RCC 7860 (cell line): ENCODE measurements around the gene ABCA9.
"Not testable (repeated sequence)": the region's sequence is repeated elsewhere in the genome, so short reads cannot be mapped to it uniquely, and the experiment has no call there.

Source experiments
- DNase-seq: peaks from one replicate; pipeline ENCODE4 v3.0.0-alpha.2; 2015; ENCODE audit warnings: low spot score
- FAIRE-seq: peaks from 2 replicates; lab custom pipeline; 2012; peaks lifted over from hg19 to GRCh38; lab: Jason Lieb, UNC

Gene ABCA9

DNA sequence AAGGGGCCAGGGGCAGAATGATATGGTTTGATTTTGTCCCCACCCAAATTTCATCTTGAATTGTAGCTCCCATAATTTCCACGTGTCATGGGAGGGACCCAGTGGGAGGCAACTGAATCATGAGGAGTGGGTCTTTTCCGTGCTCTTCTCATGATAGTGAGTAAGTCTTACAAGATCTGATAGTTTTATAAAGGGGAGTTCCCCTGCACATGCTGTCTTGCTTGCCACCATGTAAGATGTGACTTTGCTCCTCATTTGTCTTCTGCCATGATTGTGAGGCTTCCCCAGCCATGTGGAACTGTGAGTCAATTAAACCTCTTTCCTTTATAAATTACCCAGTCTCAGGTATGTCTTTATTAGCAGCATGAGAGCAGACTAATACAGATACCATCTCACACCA, 101.6 kb downstream of the ABCA9 start:
- FAIRE-seq, DNase-seq: not testable (repeated sequence)

GRCh38 chr17:68957944-68958343, 102.8 kb downstream of the ABCA9 start:
- FAIRE-seq (no peak), DNase-seq (no peak)

- FAIRE-seq = no peak
- DNase-seq = no peak
Measured at GRCh38 chr17:68955181-68955841, 105.4 kb downstream of the ABCA9 start, which contains the start of gene ABCA8. TSS of gene ABCA8 (minus strand) at chr17:68955392. CDS start at chr17:68942034, 13,358 bp downstream.

DNA sequence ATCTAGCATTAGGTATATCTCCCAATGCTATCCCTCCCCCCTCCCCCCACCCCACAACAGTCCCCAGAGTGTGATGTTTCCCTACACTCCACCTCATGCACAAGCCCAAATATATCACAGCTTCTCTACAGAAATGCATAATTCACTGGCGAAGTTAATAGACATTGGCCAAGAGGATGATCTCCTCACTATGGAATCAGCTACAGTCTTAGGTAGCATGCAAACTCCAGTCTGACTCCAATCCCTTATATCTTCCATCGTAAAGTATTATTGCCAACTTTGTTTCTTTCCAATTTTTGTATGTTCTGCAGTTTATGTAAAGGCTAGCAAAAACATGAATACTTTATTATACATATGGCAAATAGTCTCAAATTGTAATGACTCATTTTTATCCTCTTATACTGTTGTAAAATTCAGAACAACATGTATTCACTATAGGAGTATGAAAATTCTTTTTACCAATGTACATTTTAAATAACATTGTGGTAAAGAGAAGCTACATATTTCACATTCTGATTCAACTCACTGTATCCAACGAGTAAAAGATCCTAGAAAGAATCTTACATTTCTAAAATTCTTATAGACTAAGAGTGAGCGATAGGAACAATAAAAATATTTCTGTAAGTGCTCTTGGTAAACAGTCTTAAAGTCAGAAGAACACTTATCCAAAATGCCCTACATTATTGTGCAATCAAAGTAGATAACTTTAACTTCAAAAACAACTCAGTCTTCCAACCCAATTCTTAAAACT, 106.4 kb downstream of the ABCA9 start:
- DNase-seq = no peak
- FAIRE-seq = no peak

- FAIRE-seq = no peak
- no peak for DNase-seq
Measured at GRCh38 chr17:68953340-68953997, 107.3 kb downstream of the ABCA9 start.

GRCh38 chr17:68950725-68951124, 110.0 kb downstream of the ABCA9 start:
- FAIRE-seq (no peak), DNase-seq (no peak)

DNA sequence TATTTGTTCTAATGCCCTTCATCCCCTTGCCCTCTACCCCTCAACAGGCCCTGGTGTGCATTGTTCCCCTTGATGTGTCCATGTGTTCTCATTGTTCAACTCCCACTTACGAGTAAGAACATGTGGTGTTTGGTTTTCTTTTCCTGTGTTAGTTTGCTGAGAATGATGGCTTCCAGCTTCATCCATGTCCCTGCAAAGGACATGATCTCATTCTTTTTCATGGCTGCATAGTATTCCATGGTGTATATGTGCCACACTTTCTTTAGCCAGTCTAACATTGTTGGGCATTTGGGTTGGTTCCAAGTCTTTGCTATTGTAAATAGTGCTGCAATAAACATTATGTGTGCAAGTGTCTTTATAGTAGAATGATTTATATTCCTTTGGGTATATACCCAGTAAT, 112.9 kb downstream of the ABCA9 start:
- not testable (repeated sequence) for FAIRE-seq, DNase-seq

DNA sequence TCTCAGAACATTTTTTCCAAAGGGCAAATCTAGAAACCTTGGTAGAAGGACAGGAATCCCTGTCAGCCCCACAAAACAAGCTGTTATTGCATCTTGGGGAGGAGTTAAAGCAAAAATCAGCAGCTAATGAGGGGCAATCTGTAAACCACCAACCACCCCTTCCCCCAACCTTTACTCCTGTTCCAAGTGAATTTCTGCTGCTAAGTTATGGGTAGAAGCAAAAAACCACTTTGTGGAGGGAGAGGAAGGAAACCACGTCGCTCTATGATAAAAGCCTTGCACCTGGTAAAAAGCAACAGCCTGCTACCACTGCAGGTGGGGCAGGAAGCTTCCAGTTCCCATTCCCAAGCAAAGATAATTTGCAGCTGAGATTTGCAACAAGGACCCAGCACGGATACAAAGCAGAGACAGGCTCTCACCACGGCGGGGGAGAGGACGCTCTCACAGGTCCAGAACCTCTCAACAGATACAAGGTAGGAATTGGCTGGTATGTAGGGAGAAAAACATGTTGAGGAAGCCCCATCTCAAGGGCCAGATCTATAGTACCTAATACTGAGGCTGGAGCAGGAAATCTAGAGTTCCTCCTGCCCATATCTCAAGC, 116.2 kb downstream of the ABCA9 start:
- FAIRE-seq (no peak), DNase-seq (no peak)

- not testable (repeated sequence) for DNase-seq, FAIRE-seq
Measured at GRCh38 chr17:68943812-68944182, 116.9 kb downstream of the ABCA9 start.

- FAIRE-seq = no peak
- DNase-seq = no peak
Measured at GRCh38 chr17:68943123-68943811, 117.5 kb downstream of the ABCA9 start.

DNA sequence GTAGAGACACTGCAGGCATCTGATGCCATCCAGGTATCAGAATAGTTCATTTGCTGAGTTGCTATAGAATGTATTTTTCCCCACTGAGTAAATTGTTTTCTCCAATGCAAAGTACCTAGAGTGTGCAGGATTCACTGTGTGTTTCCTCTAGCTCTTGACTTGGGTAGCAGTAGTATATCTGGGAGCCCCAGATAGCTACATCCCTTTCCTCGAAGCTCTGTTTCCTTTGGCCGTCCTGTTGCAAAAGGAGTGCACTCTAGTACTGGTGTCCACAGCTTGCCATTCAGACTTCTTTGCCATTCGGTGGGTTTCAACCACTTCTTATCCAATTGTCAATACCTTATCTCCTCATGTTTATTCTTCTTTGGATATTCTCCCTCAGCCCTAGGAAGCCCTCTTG, 118.3 kb downstream of the ABCA9 start:
- DNase-seq (no peak), FAIRE-seq (no peak)

GRCh38 chr17:68941761-68942160, 119.0 kb downstream of the ABCA9 start:
- DNase-seq = no peak
- FAIRE-seq = no peak

GRCh38 chr17:68939195-68939594, 121.5 kb downstream of the ABCA9 start:
- no peak for DNase-seq
- no peak for FAIRE-seq

GRCh38 chr17:68937890-68938514, 122.7 kb downstream of the ABCA9 start:
- no peak for DNase-seq
- no peak for FAIRE-seq

DNA sequence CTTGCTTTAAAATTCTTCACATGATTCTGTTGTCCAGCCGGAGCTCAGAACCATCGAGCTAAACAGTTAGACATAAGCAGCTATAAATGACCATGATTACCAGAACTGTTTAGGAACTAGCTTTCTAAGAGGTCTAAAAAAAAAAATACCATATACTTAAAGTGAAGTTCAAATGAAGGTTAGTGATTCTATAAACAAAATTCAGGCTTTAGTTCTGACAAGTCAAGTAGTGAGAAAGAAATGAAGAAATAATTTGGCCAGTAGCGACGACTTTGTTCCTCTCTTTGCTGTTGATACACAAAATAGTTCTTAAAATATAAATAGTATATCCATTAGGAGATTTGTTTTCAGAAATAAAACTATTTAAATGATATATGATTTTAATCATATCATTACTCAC, 133.2 kb downstream of the ABCA9 start:
- DNase-seq (no peak), FAIRE-seq (no peak)

GRCh38 chr17:68924793-68925720, 135.7 kb downstream of the ABCA9 start:
- no peak for DNase-seq
- no peak for FAIRE-seq
